HG02759 (cell line): ENCODE results near the gene PRKAG2.
A peak's percentile ranks its signal among the peaks of the same experiment; 100 is the strongest.

Experiments
- ATAC-seq: cut with Tn5 transposase; IDR thresholded peaks from one replicate; pipeline ENCODE4 v1.9.1; 2021; ENCODE audit warnings: mild to moderate bottlenecking, moderate library complexity; ENCODE audit not compliant: unreplicated experiment

The PRKAG2 gene

DNA sequence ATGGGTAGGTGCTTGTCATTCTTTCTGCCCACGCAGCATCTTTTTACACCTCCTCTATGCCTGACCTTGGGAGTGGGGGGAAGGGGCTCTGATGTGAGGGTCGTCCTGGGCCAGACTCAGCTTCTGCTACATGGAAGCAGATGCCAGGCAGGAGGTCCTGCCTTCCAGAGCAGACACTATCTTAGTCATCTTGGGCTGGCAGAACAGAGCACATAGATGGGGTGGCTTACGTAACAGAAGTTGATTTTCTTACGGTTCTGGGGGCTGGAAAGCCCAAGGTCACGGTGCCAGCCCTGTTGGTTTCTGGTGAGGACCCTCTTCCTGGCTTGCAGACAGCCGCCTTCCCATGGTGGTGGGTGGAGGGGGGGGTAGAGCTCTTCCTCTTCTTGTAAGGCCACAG, 159.0 kb downstream of the PRKAG2 start:
- ATAC-seq, result no peak

DNA sequence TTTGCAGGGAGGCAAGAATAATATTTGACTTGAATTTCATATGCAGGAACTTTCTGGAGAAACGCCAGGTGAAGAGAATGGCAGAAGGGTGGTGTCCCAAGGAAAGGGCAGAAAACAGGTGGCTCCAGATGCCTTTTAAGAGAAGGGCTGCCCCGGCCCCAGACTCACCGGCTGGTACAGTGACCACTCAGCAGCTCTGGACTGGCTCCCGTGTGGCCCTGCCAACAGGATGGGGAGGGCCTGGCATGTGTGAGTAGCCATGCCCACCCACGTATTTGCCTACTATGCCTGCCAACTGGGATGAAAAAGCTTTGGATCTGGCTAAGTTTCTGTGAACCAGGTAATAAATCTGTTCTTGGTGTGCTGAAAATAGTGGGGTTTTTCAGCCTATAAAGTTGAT, 159.5 kb downstream of the PRKAG2 start:
- no peak for ATAC-seq

DNA sequence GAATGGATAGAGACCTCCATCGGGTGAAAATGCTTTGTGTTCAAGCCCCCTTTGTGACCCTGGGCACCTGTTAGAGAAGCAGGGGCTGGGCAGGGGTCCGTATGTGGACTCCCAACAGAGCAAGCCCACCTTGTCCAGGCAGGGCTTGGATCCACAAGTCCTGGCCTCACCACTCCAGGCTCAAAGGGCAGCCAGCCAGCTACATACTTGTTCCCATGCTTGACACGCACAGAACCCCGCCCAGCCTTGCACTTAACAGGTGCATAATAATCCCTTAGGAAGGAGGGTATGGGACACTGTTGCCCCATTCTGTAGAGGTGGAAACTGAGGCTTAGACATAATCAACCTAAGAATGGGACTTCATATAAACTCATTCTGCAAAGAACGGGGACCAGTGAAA, 160.6 kb downstream of the PRKAG2 start:
- ATAC-seq, result no peak

DNA sequence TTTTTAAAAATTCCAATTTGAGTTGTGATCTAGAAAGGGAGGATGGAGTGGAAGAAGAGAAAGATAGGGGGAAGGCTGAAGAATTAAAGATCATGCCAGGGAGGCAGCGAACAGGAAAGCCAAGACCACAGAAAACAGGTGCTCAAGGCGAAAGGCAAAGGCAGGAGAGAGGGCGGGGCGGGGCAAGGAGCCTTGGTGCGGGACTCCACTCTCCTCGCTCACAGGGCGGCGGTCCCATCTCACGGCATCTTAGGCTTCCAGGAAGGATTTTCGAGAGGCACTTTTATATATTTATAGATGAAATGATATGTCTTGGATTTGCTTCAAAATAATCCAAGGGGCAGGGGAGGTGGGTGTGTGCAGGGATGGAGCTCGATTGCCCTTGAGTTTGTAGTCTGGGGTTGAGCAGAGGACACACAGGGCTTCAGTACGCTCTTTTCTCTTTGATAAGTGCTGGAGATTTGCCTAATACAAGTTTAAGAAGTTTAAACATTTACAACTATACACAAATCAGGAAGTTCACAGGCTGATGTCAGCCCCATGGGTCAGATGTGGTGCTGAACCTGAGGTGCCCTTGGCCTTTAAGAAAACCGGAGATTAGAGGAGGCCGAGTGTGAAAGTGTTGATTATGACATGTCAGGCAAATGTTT, 161.1 kb downstream of the PRKAG2 start:
- ATAC-seq, result no peak

DNA sequence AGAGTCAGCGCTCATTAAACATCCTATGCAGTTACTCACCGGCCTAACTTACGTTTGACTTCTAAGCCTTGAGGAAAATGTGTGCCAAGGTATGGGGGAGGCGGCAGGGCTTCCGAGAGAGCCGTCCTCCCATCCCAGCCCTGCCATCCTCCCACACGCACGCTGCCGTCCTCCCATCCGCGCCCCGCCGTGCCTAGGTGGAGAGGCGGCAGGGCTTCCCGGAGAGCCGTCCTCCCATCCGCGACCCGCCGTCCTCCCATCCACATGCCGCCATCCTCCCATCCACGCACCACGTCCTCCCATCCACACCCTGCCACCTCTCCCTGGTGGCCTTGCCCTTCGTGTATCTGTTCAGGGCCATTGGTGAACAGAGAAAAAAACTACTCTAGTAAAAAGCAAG, 162.7 kb downstream of the PRKAG2 start:
- ATAC-seq, result no peak

DNA sequence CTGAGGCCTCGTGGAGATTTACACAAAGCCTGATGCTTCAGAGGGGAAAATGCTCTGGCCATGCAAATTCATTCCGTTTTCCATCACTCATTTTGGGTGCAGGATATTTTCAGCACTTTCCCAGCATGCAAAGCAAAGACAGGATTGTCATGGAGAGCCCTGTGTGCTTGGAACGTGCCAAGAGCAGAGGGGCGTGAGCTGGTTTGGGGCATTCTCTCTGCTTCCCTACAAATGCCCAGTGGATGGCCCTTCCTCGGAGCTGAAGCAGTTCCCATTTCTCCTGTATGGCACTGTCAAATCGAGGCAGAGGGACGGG, 164.1 kb downstream of the PRKAG2 start:
- ATAC-seq, result no peak

DNA sequence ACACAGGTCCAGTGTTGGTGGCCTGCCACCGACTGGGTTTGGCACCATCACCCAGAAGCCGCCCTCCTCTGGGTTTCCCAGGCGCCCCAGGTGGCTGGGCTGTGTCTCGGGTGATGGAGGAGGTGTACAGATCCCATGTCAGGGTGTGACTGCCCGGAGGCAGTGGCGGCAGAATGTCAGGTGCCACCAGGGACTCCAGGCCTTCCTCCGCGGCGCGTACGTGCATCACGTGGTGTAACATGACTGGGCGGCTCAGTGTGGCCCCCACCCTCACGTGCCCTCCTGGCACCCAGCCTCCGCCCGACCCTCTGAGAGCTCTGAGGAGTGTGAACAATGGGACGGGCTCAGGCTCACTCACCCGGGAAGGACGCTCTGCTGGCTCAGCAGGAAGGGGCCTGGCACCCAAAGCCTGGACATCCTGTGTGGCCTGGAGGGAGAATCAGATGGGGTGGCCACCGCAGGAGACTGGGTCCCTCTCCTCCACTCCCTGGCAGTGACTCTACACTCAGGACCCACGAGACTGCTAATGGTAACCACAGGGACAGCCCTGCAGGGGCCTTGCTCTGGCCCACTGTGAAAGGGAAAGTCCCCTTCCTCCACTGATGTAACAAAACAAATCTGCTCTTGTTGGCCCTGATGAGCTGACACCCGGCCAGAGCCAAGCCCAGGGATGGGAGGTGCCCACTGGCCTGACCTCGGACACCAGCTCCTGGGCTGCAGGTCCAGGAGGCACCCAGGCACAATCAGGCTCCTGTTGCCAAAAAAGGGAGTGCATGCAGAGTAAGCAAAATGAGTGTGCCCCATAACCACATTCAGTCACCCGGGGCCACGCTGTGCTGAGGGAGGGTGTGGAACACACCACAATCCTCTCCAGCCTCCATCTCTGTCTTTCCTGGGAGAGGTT, 164.8 kb downstream of the PRKAG2 start:
- peak; percentile 54 for ATAC-seq

DNA sequence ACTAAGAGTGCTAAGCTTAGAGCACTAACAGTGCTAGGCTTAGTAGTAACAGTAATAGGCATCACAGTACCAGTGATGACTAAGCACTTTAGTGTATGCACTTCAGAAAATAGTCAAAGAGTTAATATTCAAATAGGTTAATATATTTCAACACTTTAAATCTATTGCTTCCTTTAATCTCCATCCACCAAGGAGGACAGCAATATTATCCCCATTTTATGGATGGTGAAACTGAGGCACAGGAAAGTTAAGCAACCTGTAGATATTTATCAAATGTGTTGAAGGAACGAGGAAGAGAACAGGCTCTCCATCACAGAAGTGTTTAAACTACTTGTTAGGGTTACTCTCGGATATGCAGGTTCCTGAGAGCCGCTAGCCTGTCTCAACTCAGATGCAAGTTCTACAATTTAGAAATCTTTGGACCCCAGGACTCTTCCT, 165.5 kb downstream of the PRKAG2 start:
- ATAC-seq, result no peak

DNA sequence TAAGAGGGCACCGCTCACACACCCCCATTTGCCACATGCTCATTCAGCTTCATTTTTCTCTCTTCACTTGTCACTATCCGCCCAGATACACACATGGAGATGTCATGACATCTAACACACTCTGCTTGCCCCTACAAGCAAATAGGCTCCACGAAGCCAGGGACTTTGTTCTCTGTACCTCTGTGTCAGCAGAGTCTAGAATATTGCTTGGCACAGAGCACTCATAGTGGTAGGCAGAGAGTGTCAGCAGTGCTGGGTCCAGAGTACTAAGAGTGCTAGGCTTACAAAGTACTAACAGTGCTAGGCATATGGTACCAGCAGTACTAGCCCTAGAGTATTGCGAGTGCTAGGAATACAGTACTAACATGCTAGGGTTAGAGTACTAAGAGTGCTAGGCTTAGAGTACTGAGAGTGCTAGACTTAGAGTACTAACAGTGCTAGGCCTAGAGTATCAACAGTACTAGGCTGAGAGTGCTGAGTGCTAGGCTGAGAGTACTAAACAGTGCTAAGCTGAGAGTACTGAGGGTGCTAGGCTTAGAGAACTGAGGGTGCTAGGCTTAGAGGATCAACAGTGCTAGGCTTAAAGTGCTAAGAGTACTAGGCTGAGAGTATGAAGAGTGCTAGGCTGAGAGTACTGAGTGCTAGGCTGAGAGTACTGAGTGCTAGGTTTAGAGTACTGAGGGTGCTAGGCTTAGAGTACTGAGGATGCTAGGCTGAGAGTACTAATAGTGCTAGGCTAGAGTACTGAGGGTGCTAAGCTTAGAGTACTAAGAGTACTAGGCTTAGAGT, 166.1 kb downstream of the PRKAG2 start:
- ATAC-seq, result no peak

DNA sequence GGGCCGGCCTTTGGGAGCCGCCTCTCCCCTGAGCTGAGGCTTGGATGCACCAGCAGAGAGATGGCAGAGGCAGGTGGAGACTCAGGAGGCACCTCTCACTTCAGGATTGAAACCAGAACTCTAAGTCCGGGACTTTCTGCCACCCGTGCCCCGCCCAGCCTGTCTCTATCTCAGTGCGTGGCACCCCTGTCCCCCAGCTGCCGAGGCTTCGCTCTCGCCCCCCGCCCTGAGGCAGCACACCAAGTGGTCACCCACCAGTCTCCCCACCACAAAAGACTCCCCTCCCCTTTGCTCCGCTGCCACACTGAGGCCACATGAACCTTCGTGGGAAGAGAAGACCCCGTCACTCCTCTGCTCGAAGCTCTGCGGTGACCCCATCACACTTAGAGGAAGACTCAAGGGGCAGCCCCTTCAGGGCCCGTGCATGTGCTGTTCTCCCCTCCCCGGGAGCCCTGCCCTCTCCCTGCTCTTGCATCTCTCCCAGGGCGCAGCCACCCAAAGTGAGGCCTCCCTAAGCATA, 166.7 kb downstream of the PRKAG2 start:
- ATAC-seq, result no peak

DNA sequence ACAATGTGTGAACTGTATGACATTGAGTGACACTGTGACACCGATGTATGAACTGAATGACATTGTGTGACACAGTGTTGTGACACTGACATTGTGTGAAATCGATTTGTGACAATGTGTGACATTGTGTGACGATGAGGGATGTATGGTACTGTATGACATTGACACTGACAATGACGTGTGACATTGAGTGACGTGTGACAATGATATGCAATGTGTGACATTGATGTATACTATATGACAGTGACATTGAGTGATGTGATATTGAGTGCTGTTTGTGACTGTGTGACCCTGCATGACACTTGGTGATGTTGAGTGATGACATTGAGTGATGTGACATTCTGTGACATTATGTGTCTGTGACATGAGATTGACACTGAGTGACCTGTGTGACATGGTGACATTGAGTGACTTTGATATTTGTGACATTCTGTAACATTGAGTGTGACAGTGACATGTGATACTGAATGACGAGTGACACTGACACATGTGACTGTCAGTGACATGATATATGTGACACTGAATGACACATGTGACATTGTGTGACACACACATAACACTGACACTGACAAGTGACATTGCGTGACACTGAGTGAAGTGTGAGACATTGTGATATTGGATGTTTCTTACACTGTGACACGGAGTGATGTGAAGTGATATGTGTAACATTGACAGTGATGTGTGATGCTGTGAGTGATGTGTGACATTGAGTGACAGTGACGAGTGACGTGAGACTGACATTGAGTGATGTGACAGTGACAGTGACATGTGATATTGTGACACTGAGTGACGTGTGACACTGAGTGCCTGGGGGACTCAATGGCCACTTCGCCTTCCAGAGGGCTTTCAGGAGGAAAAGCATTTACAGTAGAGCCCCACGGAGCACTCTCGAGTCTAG, 167.5 kb downstream of the PRKAG2 start:
- no peak for ATAC-seq

DNA sequence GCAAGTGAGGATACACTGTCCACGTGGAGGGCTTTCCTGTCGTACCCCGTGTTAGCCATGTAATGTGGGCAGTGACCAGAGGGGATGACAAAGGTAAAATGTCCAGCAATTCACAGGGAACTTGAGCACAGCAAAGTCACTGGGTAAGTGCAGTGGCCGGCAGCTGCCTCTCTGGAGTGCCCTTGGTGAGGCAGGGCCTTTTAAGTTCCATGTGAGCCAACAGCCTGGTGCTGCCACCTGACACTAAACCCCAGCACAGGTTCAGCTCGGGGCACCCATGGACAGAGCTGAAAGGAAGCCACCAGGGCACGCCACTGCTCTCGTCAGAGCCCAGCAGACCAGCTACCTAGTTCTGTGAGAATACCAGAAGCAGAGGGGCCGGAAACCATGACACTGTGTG, 168.3 kb downstream of the PRKAG2 start:
- ATAC-seq, result no peak

DNA sequence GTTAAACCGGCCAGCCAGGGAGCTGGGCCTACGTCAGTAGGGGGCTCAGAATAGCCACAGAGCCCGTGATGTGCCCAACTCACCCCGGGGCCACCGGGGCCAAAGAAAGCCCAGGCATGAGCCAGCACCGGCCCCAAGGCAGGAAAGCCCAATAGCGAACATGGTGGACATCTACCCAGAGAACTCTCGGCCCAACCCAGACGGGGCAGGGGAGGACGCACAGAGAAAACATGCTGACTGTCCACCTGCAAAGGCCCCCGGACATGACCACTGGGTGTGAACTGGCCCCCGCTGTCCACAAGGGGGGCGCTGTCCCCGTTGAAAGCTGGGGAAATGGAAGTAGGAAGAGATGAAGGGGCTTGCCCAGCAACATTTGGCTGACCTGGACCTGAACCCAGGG, 169.2 kb downstream of the PRKAG2 start:
- no peak for ATAC-seq

DNA sequence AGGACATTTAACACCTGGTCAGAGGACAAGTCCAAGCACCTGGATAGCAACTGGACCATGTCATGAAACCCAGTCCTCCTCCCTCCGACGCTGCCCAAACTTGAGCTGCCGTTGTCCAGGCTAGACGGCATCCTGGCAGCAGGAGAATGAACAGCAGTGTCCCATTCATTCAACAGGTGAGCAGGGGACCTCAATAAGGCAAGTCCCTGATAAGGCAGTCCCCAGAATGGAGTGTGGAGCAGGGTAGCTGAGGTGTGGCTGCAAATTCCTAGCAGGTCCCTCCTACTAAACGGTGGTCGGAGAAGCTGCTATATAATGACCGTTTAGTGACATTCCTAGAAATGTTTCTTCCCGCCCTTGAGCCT, 169.8 kb downstream of the PRKAG2 start:
- no peak for ATAC-seq

DNA sequence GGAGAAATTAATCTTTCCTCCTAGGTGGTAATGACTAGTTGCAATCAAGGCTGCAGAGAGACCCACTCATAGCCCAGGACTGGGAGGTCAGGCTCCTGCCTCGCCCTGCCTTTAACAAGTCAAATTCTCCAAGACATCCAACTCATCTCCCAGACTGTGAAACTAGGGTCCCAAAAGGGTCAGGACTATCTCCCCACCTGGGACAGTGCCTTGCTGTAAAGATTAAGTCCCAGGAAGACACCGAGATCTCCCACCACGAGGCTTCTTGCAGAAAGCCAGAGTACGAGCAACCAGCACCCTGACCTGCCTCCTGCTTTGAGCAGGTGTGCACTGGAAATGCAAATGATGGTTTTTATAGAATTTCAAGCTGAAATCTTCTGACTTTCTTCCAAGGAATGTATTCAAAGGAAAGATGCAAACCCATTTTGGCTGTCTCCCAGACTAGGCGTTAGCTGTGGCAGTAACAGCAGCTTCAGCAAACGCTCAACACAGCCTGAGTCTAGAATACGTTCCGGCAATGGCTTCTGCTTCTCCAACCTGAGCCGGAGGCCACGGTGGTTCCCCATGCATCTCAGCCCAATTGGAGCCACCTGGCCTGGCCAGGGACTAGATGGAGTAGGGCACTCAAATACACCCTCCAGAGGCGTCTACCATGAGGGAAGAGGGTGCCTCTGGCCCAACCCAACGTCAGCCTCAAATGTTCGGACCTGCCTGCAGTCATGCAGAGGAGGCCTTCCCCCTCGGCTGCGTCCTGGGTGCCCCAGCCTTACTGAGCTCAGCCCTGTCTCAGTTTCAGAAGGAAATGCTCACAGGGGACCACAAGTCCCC, 170.4 kb downstream of the PRKAG2 start:
- no peak for ATAC-seq

DNA sequence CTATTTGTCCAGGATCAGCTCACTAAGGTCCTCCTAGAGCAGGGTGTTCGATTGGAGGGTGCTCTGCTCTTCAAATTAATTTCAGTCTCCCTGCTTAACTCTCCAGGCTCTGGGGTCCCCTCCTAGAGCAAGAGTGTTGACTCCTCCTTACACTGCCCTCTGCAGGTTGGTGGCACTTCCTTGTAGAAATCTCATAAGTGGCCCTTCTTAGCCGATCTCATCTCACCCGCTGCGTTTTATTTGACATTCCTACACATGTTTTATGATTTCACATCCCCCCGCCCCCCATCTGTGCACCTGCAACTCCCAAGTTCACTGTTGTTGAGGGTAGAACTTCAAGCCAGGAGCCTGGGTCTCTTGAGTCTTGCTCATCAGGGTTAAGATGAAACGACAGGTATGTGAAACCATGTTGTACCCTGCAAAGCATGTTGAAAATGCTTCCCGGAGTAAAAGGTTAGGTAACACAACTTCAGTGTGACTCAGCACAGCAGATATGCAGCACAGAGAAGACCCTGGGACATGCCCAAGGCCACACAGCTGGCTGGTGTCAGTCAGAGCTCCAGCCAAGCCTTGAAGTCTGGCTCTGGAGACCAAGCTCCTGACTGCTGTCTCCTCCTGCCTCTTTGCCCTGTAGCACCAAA, 171.2 kb downstream of the PRKAG2 start:
- no peak for ATAC-seq

DNA sequence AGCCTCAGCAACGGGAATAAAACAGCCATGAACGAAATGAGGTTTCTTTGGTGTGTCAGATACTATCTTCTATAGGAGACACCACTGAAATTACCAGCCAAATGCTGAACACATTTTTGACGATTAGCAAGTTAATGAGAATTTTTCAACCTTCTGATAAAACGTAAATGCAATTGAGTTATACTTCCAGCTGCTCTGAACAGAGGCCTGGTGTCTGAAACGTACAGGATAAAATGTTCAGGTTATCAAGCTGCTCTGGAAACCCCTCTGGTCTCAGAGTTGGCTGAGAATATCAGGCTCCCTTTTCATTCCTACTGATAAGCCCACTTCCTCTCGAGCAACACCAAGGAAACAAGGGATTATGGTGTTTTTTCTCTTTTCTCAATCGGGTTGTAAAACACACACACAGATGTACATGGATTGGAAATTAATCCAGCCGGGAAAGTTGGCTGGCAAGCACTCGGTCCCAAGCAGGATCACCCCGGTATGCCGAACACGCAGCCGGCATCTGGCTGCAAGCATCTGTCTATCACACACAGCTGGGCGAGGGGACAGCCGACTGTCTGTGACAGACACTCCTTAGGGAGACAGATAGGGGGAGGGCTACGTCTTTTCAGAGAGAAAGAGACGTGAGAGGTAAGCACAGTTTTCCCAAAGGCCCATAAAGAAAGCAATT, 171.8 kb downstream of the PRKAG2 start:
- no peak for ATAC-seq

DNA sequence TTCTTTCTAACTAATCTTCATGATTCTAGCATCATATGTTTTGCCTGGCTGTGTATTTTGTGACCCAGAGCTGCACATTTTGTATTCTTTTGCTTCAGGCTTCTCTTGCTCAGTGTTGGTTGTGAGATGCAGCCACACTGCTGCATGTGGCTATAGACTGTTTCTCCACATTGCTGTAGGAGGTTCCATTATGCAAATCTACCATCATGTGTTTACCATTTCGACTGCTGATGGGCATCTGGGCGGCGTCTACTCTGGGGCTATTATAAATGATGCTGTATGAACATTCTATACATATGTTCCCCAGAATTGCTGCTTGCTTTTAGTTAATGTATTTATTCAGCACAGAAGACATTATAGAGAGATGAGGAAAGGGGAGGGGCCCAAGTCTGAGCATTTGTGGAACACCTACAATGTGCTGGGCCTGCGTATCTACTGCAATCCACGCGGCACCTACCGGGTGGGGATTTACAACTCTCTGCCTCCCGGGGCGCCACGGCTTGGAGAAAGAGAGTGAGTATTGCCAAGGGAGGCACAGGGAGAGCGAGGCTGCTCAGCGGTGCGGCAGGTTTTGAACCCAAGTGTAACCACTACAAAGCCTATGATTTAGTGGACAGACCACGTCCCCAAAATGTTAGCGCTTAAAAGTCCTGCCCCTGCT, 172.5 kb downstream of the PRKAG2 start:
- no peak for ATAC-seq
